KG1 (cell line): ENCODE measurements around the gene VAX1.
A peak's percentile ranks its signal among the peaks of the same experiment; 100 is the strongest.
"Not testable (repeated sequence)": the region's sequence is repeated elsewhere in the genome, so short reads cannot be mapped to it uniquely, and the experiment has no call there.

Experiments used
- DNase-seq: peaks from one replicate; lab custom pipeline; 2025; lab: John Stamatoyannopoulos, UW

The VAX1 gene, protein sequence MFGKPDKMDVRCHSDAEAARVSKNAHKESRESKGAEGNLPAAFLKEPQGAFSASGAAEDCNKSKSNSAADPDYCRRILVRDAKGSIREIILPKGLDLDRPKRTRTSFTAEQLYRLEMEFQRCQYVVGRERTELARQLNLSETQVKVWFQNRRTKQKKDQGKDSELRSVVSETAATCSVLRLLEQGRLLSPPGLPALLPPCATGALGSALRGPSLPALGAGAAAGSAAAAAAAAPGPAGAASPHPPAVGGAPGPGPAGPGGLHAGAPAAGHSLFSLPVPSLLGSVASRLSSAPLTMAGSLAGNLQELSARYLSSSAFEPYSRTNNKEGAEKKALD

DNA sequence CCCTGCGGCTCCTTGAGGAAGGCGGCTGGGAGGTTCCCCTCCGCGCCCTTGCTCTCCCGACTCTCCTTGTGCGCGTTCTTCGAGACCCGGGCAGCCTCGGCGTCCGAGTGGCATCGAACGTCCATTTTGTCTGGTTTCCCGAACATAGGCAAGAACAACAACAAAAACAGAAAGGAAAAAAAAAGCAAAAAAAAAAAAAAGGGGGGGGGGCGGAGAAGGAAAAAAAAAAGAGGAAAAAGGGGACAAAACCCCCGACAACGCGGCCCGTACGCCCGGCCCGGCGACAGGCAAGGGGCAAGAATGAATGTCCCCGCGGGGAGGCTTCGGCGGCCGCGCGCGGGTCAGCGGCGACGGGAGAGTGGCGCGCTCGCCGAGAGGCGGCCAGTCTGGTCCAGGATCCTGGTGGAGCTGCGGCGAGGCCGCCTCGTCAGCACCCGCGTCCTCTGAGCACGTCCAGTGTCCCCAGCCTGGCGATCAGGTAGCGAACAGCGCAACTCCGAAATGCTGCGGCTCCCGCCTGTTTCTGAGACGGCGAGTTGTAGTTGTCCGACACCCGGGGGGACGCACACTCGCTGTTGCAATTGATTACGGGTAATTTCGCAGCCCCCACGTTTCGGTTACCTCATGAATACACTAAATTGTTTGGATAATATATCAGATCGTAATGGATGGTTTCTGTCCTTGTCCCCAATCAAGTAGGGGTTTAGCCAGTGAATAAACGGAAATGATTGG lies at the start of gene VAX1:
Gene VAX1 (minus strand): TSS at position 360 of the 732 bp plus-strand sequence. CDS start 214 bp downstream, at position 146.
- DNase-seq = no peak

DNA sequence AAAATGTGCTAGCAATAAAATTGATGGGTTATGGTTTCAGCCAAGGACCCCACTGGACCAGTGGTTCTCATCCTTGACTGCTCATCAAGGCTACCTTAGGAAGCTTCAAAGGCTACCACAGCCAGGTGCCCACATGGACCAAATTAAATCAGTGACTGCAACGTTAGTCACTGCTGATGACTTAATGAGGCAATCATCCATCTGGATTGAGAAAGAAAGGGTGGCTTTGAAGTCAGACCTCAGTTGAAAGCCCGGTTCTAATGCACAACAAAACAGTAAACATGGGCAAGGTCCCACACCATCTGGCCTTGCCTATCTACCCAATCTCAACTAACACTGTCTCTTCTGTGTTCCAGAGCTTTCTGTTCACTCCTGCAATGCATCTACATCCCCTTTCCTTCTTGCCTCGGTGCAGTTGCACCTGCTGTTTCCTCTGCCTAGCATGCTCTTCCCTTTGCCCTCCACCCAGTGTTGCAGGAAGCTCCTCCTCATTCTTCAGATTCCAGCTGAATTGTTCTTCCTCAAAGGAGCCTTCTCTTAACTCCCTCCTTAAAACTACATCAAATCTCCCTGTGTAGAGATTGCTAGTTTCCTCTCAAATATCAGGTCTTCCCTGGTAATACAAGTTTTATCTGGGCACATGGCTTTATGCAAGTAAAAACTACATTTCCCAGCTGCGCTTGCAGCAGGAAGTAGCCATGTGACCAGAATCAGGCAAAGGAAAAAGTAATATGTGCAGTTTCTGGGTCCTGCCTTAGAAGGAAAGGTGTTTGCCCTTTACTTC lies 49.0 kb upstream of the VAX1 start:
- no peak for DNase-seq

DNA sequence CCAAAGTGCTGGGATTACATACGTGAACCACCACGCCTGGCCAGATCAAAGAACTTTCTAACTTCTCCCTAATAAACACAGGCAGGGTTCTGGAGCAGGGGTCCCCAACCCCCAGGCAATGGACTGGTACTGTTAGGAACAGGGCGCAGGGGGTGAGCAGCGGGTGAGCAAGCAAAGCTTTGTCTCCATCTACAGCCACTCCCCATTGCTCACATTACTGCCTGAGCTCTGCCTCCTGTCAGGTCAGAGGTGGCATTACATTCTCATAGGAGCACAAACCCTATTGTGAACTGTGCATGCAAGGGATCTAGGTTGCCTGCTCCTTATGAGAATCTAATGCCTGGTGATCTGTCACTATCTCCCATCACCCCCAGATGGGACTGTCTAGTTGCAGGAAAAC lies 47.7 kb upstream of the VAX1 start:
- DNase-seq = not testable (repeated sequence)

DNA sequence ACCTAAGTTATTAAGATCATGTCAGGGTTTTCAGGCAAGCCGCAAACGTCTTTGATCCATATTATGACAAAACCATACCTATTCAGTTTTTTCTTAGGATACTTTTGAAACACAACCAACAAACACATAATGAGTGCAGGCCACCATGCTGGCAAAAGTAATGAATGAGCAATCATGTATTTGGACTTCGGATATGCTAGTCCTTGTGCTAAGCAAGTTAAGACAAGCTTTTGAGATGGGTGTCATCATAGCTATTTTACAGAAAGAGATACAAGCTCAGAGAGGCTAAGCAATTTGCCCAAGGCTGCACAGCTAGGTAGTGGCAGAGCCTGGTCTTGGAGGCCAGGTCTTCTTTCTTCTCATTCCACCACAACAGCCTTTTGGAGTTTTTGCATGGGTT lies 46.8 kb upstream of the VAX1 start:
- no peak for DNase-seq

DNA sequence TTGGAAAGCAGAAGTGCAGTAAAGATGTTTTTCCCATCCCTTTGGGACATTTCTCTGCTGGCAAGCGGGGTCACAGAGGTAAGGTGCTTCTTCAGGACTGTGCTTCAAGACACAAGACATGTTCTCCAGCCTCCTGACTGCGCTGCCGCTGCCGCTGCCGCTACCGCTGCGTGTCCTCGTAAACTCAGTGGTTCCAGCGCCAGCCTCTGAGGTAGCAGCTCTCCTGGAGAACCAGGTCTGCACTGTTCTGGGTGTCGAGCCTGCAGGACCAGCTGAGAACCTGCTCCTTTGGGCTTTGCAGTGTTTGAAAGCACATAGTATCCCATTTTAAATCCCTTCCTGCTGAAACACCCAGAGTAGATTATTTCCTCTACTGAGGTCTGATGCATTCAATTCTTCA lies 46.2 kb upstream of the VAX1 start:
- no peak for DNase-seq

GRCh38 chr10:117178190-117178589 lies 40.1 kb upstream of the VAX1 start:
- DNase-seq = no peak

DNA sequence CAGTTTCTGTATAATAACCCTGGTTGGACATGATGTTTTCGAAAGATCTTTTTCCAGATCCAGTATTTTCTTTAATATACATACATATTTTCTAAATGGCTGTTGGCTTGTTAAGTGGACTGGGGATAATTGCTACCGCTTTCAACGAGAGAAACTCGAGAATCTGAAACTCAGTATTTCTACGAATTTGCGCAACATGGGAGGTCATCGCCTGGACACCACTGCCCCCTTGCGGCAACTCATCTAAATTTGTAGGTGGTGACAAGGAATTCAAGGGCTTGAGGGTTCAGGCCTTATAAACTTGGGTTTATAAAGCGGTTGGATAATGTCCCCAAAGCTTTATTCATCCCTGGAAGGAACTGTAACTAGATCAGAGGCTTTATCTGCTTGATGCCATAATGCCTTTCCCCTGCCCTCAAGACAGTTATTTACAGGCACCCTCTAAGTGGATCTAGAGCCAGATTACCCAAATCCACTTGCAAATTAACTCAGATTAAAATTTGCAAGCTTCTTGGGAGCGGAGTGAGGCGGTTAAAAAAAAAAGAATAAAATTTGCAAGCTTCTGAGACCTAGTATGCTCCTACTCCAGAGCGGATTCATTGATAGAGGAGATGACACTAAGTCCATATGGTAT lies 37.9 kb upstream of the VAX1 start:
- DNase-seq = peak; percentile 41

DNA sequence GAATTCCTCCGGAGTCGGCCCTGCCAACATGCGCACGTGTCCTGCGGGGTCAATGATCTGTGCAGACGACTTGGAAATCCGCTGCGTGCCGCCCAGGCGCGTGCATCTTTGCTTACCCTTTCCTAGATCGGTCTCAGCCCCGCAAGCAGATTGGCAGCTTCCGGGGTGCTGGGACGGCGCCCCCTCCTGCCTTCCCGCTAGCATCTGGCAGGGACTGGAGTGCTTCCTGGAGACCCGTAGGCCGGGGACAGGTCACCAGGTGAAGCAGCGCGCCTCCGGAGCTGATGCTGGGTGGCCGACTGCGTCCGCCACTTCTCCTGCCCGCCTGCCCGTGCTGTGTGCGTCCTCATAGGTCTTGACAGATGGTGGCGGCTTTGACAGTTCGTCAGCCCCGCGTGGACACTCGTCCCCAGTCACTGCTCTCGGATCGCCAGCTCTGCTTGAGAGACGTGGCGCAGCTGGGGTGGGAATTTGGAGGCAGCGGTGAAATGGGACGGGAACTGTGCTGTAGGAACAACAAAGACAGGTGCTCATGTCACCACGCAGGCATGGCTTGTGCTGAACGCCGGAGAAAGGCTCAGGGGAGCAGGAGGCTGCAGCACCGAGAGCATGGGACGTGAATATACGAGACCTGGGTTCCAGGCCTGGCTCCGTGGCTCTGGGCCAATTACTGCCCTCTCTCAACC lies 37.3 kb upstream of the VAX1 start:
- DNase-seq = no peak

DNA sequence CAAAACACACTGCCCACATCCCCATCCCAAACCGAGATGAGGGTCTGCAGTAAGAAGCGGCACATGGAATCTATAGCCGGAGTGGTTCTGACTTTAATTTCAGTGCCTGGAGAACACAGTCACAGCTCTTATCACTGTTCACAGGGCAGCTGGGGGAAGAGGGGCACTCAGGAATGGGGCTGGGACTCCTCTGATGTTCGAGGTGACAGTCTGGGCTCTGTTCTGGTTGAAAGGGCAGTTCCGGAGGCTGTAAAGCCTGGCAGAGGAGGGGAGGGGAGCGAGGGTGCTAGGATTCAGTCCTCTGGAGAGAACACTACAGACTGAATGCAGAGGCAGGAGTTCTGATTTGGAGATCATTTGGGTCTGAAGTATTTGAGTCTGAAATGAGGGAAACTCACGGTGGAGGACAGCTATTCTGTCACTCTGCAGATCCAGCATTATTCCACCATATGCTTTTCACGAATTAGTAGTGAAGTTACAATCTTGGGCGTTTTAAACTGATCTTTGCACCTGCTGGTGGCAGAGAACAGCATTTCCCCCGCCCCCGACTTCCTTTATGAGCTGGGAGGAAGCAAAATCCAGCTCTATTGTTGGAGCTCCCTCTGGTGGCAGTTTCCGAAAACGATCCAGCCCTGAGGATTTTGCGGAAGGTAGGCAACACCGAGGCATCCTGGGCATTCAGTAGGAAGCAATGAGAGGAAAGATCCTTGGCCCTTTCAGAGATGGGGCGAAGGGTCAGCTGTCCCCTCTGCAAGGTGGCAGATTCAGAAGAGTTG lies 36.6 kb upstream of the VAX1 start:
- DNase-seq = peak; percentile 21

DNA sequence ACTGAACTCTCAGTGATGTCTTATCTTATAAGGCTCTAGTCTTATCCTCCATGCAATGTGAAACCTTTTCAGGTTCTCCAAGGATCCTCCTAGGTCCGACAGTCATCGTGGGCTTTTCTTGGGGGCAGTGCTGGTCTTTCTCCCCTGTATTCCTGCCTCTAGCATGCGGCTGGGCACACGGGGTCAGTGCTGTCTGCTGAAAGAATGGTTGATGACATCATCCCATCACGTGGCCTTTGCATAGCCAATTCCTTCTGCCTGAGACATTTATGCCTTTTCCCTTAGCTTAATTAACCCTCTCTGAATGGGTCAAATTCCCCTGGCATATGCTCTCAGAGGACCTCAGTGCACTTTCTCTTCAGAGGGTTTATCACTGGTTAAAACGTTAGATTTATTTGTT lies 32.2 kb upstream of the VAX1 start:
- no peak for DNase-seq

GRCh38 chr10:117169480-117169879 lies 31.4 kb upstream of the VAX1 start:
- DNase-seq = no peak

GRCh38 chr10:117168729-117169128 lies 30.7 kb upstream of the VAX1 start:
- DNase-seq = no peak

GRCh38 chr10:117167789-117168674 lies 30.0 kb upstream of the VAX1 start:
- no peak for DNase-seq

- no peak for DNase-seq
These were observed 29.3 kb upstream of the VAX1 start for GRCh38 chr10:117167346-117167788.

DNA sequence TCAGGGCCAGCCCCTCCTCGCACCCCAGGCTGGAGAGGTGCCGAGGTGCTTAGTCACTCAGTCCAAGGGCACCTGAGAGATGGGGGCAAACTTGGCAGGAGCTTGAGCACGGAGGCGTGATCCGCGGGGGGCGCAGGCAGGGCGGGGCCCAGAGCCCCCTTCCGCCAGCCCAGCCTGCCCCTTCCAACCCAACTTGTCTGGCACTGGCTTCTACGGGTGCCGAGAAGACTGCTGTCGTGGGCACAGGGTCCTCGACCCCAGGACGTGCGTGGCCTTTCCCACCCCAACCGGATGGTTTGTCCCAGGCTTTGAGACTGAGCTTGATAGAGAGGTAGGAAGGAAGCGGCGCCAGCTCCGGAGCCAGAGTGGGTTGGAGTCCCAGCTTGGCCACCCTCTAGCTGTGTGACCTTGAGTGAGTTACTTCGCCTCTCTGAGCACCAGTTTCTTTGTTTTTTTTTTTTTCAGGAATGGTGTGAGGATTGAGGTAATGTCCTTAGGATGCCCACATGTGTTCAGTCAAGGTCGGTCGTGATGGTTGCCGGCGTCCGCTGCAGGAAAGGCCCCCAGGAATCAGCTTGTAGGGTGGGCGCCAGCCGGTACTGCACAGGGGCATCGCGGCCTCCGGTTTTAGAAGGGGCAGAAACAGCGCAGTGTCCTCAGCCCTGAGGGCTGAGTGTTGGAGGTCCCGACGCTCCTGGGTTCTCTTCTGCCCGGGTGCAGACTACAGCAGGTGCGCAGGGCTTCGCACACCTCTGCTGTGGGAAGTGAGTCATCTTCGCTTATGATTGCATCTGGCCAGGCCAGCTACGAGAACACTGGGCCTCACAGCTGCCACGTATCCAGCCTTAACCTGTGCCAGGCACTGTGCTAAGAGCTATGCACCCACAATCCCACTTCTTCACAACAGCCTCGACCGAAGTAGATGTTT lies 28.6 kb upstream of the VAX1 start:
- DNase-seq = no peak

DNA sequence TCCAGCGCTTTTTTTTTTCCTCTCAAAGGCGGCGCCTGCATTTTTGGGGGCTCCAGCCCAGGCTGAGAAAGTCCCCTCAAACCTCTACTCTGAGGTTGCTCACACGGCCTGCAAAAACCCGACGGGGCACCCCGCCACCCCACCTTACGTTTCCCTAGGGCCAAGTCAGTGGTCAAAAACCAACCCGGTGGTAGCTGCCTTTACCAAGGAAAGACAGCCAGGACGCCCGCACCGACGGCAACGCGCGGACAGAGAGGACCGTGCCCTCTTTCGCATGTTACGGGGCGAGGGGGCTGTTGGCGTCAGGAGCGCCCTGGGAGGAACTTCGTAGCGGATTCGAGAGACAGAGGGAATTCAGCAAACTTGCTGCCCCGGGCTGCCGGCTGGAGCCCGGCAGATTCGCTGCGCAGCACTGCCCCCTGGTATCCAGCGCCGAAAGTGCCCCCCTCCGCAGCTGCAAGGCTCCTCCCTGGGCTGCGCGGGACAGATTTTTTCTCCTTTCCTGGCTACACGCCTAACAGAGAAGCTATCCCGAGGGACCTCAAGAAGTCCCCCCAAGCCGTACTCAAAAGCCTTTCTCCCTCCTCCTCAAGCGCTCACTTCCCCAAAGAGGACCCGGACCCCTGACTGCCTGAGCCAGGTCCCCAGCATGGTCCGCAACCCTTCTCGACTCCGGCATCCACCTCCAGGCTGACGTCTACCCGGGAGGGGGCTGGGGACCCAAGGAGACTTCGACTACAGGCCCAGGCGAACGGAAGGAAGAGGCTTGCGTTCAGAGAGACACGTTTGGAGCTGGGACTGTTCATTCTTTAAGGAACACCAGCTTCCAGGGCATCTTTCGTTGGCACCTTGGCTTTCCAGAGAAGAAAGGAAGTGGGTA lies 27.7 kb upstream of the VAX1 start:
- no peak for DNase-seq
